ENCODE data around the gene MMP24OS.

Gene MMP24OS

GRCh38 chr20:35305682-35306556 lies 28.0 kb upstream of the MMP24OS start:
- peak; percentile 100 for DNase-seq

DNA sequence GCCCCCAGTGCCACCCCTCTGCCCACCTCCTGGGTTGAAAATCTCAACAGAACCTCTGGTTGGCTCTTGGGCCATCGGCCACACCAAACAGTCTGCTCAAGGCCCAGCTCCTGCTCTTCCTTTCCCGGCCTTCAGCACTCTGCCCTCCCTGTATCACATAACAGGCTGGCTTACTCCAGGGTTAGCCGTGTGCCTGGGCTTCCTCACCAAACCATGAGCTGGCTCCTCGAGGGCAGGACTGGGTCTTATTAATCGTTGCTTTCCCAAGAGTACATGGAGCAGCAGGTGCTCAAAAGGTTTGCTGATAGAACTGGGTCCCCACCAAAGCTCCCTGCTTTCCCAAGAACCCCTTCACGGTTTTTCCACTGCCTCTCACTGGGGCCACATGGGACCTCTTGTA lies 27.0 kb upstream of the MMP24OS start:
- no peak for DNase-seq

- peak; percentile 90 for DNase-seq
Measured at GRCh38 chr20:35303735-35304491, 26.0 kb upstream of the MMP24OS start.

GRCh38 chr20:35303382-35303734 lies 25.4 kb upstream of the MMP24OS start:
- no peak for DNase-seq

DNA sequence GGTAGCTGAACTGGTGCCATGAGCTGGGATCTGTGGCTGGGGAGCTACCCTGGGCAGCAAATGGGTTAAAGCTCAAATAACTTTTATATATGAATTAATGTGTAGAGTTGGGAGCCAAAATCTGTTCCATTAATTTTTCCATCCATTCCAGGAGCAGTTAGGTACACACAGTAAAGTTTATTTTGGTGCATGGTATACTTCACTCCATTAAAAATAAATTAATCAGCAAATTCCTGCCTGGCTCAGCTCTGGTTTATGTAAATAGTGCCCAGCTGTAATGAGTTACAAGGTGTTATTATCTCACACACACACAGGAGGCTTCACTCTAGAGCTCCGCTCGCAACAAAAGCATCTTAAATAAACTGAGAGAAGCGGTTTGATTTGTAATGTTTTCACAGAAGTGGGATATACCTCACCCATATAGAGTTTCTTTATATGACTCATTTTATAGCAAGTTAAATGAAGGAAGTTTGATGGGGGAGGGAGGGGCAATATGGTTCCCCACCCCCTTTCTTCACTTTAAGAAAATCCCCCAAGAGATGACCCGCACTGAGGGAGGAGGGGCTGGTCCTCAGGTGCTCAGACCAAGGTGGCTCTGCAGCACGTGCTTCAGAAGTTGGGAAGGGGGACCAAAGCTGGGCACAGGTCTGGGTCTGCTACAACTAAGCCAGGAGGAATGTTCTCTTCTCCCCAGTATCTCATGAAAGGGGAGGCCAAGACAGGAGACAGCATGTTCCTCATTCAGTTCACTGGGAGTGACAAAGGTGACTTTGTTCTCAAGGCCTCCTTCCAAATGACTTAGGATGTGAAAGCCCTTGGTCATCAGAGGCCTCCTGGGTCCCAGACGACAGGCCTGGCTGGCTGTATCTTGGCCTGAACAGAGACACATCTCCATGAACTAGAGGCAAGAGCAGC lies 24.8 kb upstream of the MMP24OS start:
- DNase-seq = peak; percentile 89

DNA sequence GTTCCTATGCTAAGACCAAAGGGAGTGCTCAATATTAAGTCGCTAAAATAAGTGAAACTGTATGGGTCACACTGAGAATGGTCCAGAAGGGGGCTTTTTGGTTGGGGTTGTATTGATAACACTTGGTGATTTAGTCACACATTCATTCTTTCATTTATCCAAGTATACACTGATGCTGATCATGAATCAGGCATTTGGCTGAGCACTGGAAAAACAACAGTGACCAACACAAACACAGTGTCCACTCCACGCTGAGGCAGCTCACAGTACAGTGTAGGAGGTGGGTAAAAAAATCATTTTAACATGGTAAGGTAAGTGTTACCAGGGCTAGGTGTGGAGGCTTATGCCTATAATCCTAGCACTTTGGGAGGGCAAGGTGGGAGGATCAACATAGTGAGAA lies 23.5 kb upstream of the MMP24OS start:
- DNase-seq = no peak

DNA sequence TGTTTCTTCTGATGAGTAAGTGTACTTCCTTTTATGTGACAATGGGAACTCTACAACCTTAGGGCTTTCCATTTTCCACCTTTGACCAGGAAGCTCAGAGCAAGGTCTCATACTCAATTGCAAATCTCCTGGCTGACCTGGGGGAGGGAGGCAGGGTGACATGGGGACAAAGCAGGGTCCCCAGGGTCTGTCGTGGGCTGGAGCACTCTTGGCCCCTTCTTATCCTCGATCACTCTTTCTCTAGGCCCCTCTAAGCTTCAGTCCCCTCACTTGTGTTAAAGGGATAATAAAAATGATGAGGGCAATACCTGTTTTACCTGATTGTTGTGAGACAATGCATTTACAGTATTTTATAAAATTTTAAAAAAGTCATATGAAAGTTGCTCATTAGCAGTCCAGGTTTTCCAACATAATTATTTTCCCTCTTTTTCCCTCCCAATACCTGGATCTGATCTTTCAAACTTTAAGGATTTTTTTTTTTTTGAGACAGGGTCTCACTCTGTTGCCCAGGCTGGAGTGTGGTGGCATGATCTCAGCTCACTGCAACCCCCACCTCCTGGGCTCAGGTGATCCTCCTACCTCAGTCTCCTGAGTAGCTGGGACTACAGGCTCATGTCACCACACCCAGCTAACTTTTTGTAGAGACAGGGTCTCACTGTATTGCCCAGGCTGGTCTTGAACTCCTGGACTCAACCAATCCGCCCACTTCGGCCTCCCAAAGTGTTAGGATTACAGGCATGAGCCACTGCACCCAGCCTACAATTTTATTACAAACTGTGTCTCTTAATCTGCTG lies 22.7 kb upstream of the MMP24OS start:
- no peak for DNase-seq

- DNase-seq = no peak
Measured at GRCh38 chr20:35299780-35300179, 21.9 kb upstream of the MMP24OS start.

- DNase-seq = no peak
Measured at GRCh38 chr20:35298264-35298663, 20.3 kb upstream of the MMP24OS start.

GRCh38 chr20:35297740-35298139 lies 19.8 kb upstream of the MMP24OS start:
- no peak for DNase-seq

DNA sequence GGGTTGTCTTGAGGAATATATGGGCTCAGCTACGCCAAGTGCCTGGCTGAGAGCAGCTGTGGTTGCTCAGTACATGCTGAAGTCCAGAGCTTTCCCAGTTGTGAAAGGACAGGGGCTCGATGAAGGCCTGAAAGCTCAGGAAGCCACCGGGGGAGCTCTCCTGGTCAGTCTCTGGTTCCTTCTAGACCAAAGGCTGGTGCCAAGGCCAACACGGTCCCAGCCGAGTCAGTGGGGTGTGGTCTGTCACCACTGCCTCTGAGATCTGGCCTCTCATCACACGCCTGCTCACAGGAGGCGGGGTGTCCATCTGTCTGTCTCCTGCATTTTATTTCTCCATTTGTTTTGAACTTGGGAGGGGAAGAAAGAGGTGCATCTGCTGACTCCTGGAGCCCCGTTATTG lies 19.2 kb upstream of the MMP24OS start:
- no peak for DNase-seq

DNA sequence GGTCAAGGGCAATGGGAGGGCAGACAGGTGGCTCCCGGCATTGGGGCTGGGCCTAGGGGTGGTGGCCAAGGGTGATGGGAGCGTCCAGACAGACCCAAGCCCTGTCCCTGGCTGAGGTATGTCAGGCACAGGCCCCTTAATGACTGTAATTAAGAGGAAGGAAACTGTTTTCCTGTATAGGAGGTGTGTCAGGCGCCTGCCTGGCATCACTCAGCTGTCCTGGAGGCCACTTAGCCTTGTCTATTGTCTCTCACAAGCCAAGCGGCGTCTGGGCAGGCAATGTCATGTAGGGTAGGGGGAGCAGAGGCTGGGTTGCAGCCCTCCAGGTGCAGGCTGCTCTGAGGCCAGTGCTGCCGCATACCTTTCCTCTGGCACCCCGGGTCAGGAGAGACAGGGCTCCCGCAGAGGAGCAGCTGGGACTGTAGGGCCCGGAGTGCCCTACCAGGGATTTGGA lies 18.2 kb upstream of the MMP24OS start:
- no peak for DNase-seq

- DNase-seq = no peak
Measured at GRCh38 chr20:35295674-35296073, 17.8 kb upstream of the MMP24OS start.

GRCh38 chr20:35295058-35295457 lies 17.1 kb upstream of the MMP24OS start:
- DNase-seq = no peak

- no peak for DNase-seq
Measured at GRCh38 chr20:35294293-35294685, 16.4 kb upstream of the MMP24OS start.

DNA sequence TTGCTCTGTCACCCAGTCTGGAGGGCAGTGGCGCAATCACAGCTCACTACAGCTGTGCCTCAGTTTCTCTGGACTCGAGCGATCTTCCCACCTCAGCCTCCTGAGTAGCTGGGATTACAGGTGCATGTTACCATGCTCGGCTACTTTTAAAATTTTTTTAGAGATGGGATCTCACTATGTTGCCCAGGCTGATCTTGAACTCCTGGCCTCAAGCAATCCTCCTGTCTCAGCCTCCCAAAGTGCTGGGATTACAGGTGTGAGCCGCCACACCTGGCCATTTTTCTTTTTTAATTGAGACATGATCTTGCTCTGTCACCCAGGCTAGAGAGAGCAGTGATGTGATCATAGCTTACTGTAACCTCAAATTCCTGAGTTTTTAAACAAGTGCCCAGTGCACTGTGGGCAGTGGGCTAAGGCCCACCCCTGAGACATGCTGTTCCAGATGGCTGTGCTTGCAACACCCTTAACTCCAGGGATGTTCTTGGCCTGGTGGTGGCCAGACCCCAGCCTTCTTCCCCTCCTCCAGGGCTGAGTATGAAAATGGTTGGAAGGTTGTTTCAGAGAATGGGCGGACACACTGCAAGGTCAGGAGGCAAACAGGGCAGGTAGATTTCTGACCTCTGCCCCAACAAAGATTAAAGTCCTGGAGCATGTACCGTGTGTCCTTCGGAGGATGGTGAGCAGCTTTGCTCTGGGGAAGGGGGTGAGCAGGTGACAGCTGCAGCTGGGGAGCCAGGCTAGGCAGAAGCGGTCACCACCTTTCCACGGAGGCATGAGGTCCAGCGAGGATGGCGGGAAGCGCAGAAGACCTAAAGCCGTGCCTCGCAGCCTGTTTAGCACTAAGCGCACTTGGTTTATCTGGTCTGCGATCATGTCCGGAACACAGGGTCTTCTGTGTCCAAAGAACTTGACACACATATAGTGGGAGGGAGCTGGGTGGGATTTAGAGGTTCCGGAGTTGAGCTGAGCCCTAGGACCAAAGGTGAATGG lies 15.7 kb upstream of the MMP24OS start:
- DNase-seq = no peak

- no peak for DNase-seq
Measured at GRCh38 chr20:35292504-35293285, 14.8 kb upstream of the MMP24OS start.

DNA sequence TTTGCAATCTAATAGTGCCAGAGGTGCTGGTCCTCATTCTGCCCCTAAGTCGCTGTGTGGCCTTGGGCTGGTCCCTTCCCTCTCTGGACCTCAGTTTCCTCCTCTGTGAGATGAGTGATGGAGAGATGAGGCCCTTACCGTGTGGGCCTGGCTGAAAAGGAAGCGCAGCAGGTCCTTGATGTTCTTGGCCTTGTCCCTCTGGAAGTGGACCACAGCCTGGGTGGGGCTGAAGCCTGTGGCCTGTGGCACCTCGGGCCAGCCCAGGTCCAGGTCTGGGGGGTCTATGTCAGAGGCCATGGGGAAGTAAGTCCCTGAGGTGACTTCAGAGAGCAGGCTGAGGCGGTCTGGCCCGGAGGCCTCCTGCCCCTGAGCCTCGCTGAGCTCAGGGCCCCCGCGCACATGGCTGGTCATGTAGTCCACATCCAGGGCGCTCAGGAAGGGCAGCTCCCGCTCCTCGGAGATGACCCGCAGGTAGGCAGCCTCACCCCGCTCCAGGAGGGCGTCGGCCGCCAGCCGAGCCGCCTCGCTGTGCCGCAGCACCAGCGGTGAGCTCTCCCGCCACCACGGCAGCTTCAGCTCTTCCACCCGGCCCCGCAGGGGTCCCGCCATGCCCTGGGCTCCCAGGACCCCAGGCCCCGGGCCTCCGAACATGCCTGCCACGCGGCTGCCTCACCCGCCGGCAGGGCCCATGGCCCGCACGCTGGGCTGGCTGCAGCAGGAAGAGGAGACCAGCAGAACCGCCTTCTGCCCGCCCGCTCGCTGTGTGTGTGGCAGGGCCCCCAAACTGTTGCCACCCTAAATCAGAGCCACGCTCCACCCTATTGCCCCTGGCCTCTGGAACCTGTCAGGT lies 14.0 kb upstream of the MMP24OS start, which contains the start of gene FAM83C:
TSS of gene FAM83C (minus strand) at position 772 of the 850 bp plus-strand sequence. CDS start at position 651, 121 bp downstream.
- DNase-seq = no peak

- no peak for DNase-seq
Measured at GRCh38 chr20:35290887-35291417, 13.0 kb upstream of the MMP24OS start.

All from fibroblast of skin of right biceps (primary cell).